ENCODE measurements around the gene IGFALS.

Gene IGFALS

DNA sequence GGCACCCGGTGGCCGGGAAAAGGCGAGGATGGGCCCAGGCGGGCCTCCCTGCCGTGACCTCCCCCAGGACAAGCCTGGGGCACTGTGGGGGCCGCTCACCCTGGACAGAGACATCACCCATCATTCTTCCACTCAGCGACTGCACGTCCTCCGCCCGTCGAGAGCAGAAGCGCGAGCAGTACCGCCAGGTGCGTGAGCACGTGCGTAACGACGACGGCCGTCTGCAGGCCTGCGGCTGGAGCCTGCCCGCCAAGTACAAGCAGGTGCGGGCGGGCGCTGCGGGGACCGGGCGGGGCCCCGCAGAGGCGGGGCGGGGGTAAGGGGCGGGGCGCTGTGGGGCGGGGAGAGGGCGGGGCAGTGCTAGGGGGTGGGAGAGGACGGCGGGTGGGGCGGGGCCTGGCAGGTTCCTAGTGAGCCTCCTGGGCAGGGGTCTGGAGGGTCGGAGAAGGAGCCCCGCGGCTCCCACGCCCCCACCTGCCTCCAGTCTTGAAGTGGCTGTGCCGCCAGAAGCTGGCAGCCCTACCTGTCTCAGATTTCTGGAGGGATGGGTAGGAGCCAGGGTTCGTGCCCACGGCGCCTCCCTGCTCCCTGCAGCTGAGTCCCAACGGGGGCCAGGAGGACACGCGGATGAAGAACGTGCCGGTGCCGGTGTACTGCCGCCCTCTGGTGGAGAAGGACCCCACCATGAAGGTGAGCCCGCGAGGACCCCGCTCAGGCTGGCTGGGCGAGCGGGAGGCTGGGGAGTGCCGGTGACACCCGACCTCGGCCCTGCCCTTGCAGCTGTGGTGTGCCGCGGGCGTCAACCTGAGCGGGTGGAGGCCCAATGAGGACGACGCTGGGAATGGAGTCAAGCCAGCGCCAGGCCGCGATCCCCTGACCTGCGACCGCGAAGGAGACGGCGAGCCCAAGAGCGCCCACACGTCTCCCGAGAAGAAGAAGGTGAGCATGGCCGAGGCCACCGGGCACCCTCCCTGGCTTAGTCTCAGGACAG lies 29.7 kb downstream of the IGFALS start:
- peak in 1 of 2 experiments; percentile 1 for DNase-seq

- no peak for DNase-seq
Observed at GRCh38 chr16:1762879-1763520, 30.5 kb downstream of the IGFALS start.

- no peak for DNase-seq
Observed at GRCh38 chr16:1762196-1762878, 31.2 kb downstream of the IGFALS start.

DNA sequence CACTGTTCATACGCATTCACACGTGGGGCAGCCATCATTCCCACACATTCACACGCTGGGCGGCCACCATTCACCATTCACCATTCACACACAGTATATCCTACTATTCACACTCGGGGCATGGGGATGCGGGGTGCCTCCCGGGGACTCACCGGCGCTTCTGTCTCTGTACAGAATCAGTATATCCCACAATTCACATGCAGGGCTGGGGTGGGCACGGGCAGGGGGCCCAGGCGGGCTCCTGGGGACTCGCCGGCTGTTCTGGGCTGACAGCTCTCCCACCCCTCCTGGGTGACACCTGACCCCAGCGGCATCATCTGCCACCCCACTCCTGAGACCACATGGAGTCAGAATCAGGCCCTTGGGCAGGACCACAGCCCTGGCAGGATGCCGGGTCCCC lies 31.8 kb downstream of the IGFALS start:
- no peak for DNase-seq

DNA sequence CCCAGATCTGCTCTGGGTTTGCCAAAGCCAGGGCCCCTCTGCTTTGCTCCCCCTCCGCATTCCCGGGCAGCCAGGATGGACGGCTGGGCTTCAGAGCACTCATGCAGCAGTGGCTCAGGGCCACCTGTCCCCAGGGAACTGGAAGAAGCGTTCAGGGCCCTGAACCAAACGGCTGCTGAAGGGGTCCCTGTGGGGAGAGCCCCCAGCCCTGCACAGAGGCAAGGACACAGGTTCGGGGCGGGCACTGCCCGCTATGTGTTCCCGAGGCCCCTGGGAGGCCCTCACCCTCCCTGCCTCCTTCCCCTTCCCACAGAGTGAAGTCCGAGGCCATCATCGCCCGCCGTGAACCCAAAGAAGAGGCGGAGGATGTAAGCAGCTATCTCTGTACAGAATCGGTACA lies 32.6 kb downstream of the IGFALS start:
- no peak for DNase-seq

GRCh38 chr16:1759511-1759910 lies 34.0 kb downstream of the IGFALS start:
- DNase-seq, result no peak

GRCh38 chr16:1758923-1759322 lies 34.6 kb downstream of the IGFALS start:
- DNase-seq, result no peak

- no peak for DNase-seq
Observed at GRCh38 chr16:1757714-1758461, 35.6 kb downstream of the IGFALS start.

DNA sequence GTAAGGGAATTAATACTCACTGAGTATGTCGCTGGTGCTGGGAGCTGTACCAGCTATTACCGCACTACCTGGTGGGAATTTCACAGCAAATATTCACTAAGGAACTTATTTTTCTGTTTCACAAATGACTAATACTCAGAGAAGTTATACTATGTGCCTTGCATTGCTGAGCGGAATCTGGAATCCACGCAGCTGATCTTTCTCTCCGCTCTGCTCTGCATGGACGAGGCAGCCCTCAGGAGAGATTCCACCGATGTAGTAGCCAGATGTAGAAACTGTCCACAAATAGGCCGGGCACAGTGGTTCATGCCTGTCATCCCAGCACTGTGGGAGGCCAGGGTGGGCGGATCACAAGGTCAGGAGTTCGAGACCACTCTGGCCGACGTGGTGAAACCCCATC lies 39.3 kb downstream of the IGFALS start:
- DNase-seq, result no peak

DNA sequence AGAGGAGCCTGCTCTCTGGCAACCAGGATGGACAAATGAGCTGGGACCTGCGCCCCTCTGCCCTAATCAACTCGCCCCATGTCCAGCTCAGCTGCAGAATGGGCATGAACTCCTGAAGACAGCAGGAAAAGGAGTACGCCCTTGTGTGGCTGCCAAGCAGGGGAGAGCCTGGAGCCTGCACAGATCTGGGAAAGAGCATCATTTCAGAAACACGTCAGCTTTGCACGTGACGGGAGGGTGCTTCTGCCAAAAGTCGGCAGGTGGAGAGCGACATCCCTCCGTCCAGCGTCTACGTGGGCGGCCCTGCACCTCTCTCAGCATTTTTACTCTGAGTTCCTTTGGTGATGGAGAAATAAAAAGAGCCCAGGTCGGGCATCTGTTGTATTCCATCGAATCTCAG lies 40.7 kb downstream of the IGFALS start:
- DNase-seq, result no peak

DNA sequence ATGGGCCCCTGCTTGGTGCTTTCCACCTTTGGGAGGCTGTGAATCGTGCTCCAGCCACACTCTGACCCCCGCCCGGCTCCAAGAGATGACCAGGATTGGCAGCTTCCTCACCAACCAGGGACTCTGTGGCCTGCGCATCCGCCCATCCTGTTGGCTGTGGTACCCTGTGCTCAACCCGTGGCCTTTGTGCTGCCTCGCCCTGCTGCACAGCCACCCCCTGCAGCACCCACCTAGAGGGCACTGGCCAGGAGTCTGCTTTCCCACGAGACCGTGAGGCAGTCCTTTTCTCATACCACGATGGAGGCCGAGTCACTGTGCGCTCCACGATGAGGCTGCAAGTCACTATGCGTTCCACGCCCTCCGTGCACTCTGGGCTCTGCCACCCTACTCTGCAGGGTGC lies 41.6 kb downstream of the IGFALS start:
- no peak for DNase-seq

GRCh38 chr16:1749152-1750117 lies 44.1 kb downstream of the IGFALS start:
- no peak for DNase-seq

DNA sequence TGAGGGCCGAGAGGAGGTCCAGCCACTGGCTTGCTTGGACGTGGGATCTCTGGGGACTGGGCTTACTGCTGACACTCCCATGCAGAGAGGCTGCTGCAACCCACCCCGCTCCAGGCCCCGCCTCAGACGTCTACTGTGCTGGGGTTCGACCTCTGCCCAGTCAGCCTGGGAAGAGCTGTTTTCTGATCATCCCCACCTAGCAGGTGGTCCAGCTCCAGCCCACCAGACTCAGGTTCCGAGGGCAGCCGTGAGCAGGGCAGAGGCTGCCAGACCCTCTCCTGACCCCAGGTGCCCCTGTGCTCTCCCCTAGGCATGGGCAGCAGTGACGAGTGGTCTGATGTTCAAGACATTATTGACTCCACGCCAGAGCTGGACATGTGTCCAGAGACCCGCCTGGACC lies 45.6 kb downstream of the IGFALS start:
- DNase-seq, result no peak

GRCh38 chr16:1746693-1747195 lies 46.8 kb downstream of the IGFALS start:
- no peak for DNase-seq

DNA sequence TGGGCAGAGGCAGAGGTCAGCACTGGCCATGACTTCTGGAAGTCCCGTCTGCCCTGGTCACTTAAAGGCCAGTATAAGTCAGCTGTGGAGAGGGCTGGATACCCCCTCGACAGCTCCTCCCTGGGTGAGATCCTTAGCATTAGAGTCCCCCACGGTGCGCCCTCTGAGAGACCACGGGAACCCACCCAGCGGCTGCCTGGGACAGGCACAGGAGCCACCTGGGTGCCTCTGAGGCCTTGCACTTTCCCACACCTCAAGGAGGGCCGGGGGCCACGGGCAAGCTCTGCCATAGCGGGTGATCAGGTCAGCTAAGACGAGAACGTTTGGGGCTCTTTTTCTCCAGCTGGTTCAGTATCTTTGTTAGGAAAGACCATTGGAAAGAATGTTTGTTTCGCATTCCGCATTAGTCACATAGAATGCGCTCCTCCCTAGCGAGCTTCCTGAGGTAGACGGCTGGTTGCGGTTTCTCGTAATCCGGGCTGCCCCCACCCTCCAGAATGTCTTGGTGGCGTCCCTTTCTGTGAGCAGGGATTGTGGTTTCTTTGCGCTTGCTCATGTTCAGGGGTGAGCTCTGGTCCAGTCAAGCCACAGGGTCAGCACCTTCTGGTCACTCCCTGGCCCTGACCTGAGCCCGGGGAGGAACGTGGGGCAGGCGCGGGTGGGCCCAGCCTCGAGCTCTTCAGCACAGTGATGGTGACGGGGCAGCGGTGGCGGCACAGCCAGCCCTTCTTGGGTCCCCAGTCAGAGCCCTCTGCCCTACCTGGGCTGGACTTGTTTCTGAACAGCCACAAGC lies 47.4 kb downstream of the IGFALS start:
- no peak for DNase-seq

GRCh38 chr16:1745181-1745899 lies 48.2 kb downstream of the IGFALS start:
- DNase-seq, result no peak

DNA sequence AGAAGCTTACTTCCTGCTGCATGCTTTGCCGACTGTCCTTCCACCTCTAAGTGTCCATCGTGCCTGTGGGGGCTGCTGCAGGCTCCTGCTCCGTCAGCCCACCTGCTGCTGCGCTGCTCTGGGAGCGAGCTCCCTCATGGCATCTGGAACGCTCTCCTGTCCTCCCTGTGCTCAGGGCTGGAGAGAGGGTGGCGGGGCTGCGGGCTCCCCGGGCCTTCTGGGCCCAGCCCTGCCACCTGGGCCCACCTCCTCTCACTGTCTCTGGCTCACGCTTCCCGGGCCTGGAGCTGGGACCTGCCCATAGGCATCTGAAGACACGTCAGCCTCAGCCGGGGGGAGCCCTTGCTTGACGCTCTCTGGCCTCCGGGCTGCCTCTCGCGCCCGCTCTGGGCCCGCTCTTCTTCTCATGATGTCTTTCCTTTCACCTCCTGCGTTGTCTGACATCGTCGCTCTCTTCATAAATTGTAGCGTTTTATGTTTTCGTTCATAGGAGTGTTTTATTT lies 49.1 kb downstream of the IGFALS start:
- no peak for DNase-seq

DNA sequence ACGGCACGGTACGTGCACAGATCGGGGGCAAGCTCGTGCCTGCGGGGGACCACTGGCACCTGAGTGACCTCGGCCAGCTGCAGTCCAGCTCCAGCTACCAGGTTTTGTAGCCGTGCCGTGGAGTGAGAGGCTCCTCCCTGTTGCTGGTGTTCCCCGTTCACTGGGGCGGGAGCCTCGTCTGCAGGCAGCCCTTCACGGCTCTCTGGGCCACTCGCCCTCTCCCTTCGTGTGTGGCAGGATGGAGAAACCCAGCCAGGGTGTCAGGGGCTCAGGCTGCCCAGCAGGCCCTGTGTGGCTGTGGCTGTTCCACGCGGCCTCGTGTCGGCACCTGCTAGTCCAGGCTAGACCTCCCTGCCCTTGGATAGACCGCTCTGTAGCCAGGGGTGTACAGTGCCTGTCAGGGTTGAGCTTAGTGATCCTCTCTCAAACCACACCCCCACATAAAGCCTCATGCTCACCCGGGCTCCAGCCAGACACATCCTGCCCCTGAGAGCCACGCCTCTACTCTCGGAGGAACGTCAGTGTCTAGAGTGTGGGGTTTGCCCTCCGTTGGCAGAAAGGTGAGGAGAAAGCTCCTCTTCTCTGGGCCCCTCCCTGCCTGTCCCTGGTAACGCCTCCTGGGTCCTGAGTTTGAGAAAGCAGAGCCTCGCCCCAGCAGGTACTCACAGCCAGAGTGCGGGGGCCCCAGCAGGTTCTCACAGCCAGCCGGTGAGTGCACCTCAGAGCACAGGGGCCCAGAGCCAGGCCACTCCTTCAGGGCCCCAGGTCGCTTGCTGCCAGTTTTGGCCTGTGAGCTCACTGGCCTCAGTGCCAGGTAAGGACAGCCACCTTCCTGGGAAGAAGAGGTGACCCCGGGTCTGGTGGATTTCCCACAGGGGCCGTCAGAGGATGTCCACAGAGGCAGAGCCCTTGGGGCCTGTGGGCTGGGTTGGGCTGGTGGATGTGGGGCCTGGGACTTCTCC lies 49.8 kb downstream of the IGFALS start:
- DNase-seq, result no peak

Data from Kasumi-1 (cell line).